Loucy (cell line): ENCODE results near the gene BAMBI.

Source experiments
- H2AFZ ChIP-seq: fragments of 200-600 bp; sonication (generic); 2 replicates; pipeline ENCODE4 v1.6.0; 2016; ENCODE audit warnings: antibody characterized with exemption, mild to moderate bottlenecking, low read length, moderate library complexity
- H3F3A ChIP-seq: fragments of 200-600 bp; 2 replicates; pipeline ENCODE4 v1.6.0; 2016; ENCODE audit warnings: antibody characterized with exemption, low read depth, mild to moderate bottlenecking
- H3K27me3 ChIP-seq: fragments of 200-600 bp; sonication (generic); 2 replicates; pipeline ENCODE4 v1.6.1; 2014; ENCODE audit warnings: low read length, mild to moderate bottlenecking; ENCODE audit not compliant: insufficient read depth, poor library complexity, severe bottlenecking
- H3K36me3 ChIP-seq: fragments of 200-600 bp; sonication (generic); 2 replicates; pipeline ENCODE4 v1.6.1; 2016; ENCODE audit warnings: low read length; ENCODE audit not compliant: insufficient read depth
- H3K4me1 ChIP-seq: fragments of 200-600 bp; sonication (generic); 2 replicates; pipeline ENCODE4 v1.5.1; 2014; ENCODE audit warnings: low read length, mild to moderate bottlenecking; ENCODE audit not compliant: insufficient read depth, poor library complexity, severe bottlenecking
- H3K4me2 ChIP-seq: fragments of 200-600 bp; sonication (generic); 2 replicates; pipeline ENCODE4 v1.6.0; 2014; ENCODE audit warnings: antibody characterized with exemption, low read length, low read depth, mild to moderate bottlenecking; ENCODE audit not compliant: poor library complexity, severe bottlenecking
- H3K4me3 ChIP-seq: fragments of 200-600 bp; sonication (generic); 2 replicates; pipeline ENCODE4 v1.5.1; 2014; ENCODE audit warnings: low read length, mild to moderate bottlenecking, mixed read lengths; ENCODE audit not compliant: poor library complexity, severe bottlenecking
- H3K79me2 ChIP-seq: fragments of 200-600 bp; sonication (generic); 2 replicates; pipeline ENCODE4 v1.6.1; 2014; ENCODE audit warnings: low read length; ENCODE audit not compliant: insufficient read depth
- H3K9ac ChIP-seq: fragments of 200-600 bp; sonication (generic); 2 replicates; pipeline ENCODE4 v1.6.0; 2014; ENCODE audit warnings: mild to moderate bottlenecking, low read depth, low read length, moderate library complexity; ENCODE audit not compliant: poor library complexity, severe bottlenecking
- H3K9me2 ChIP-seq: fragments of 200-600 bp; sonication (generic); replicated peaks from 2 replicates; pipeline ENCODE4 v1.6.1; 2016; ENCODE audit warnings: low read depth, low read length, mixed read lengths
- H3K9me3 ChIP-seq: fragments of 200-600 bp; sonication (generic); 2 replicates; pipeline ENCODE4 v1.6.1; 2014; ENCODE audit warnings: mild to moderate bottlenecking, antibody characterized with exemption, low read length, low read depth; ENCODE audit not compliant: insufficient read depth
- H4K20me1 ChIP-seq: fragments of 200-600 bp; sonication (generic); 2 replicates; pipeline ENCODE4 v1.6.0; 2014; ENCODE audit warnings: antibody characterized with exemption, low read length, mild to moderate bottlenecking; ENCODE audit not compliant: insufficient read depth, poor library complexity, severe bottlenecking
- CTCF ChIP-seq: fragments of 200-600 bp; sonication (generic); conservative IDR thresholded peaks from 2 replicates; pipeline ENCODE4 v1.5.1; 2014; ENCODE audit warnings: mild to moderate bottlenecking, antibody characterized with exemption, low read length
- EZH2phosphoT487 ChIP-seq: fragments of 200-600 bp; IDR thresholded peaks from 2 replicates; pipeline ENCODE4 v1.6.1; 2018; ENCODE audit warnings: antibody characterized with exemption, mild to moderate bottlenecking, moderate library complexity, borderline replicate concordance

Gene BAMBI

GRCh38 chr10:28676326-28676967 is 874 bp upstream of the BAMBI start:
- Histone ChIP-seq H3K4me1 (peaks cover 19% of the 10 kb centered on the region), H3K79me2 (no peaks in the 10 kb centered on the region), H3K4me2 (peak overlapping the region; percentile 65), H3K4me3 (peak overlapping the region; percentile 58), H3K27me3 (peaks cover 19% of the 10 kb centered on the region), H4K20me1 (no peaks in the 10 kb centered on the region), H2AFZ (0 out of 2 replicates have a peak overlapping the region, but pooled peaks have one; percentile 58), H3K9ac (no peak overlapping the region), H3K36me3 (no peaks in the 10 kb centered on the region), H3F3A (no peaks in the 10 kb centered on the region), H3K9me3 (no peaks in the 10 kb centered on the region), H3K9me2 (no peaks in the 10 kb centered on the region)
- no peak for TF ChIP-seq EZH2phosphoT487
- no peak for TF ChIP-seq CTCF

GRCh38 chr10:28677888-28678686 is 766 bp downstream of the BAMBI start:
- Histone ChIP-seq H3K36me3 (no peaks in the 10 kb centered on the region), H4K20me1 (no peaks in the 10 kb centered on the region), H3K4me1 (peaks cover 24% of the 10 kb centered on the region), H3K79me2 (no peaks in the 10 kb centered on the region), H3K9ac (peak overlapping the region; percentile 70), H3K4me3 (peak overlapping the region; percentile 73), H3F3A (no peaks in the 10 kb centered on the region), H2AFZ (peak overlapping the region; percentile 84), H3K27me3 (peaks cover 14% of the 10 kb centered on the region), H3K9me3 (no peaks in the 10 kb centered on the region), H3K4me2 (peak overlapping the region; percentile 92), H3K9me2 (no peaks in the 10 kb centered on the region)
- TF ChIP-seq CTCF (no peak), EZH2phosphoT487 (no peak)

GRCh38 chr10:28678687-28679457 is 1.6 kb downstream of the BAMBI start:
- Histone ChIP-seq H3K36me3 (no peaks in the 10 kb centered on the region), H3K9me2 (no peaks in the 10 kb centered on the region), H4K20me1 (no peaks in the 10 kb centered on the region), H3K9me3 (no peaks in the 10 kb centered on the region), H3K4me1 (peaks cover 24% of the 10 kb centered on the region), H3K27me3 (peaks cover 14% of the 10 kb centered on the region), H3K4me3 (peak overlapping the region; percentile 73), H3K9ac (peak overlapping the region; percentile 70), H2AFZ (peak overlapping the region; percentile 84), H3F3A (no peaks in the 10 kb centered on the region), H3K79me2 (no peaks in the 10 kb centered on the region), H3K4me2 (peak overlapping the region; percentile 92)
- TF ChIP-seq CTCF (no peak), EZH2phosphoT487 (no peak)
